NCI-H748 treated with DMSO at 0.1 percent for 48 hours (cell line): Measurements from ENCODE around the gene COL17A1.

Experiments used
- DNase-seq: peaks from one replicate; lab custom pipeline; 2025; lab: John Stamatoyannopoulos, UW

The COL17A1 gene

DNA sequence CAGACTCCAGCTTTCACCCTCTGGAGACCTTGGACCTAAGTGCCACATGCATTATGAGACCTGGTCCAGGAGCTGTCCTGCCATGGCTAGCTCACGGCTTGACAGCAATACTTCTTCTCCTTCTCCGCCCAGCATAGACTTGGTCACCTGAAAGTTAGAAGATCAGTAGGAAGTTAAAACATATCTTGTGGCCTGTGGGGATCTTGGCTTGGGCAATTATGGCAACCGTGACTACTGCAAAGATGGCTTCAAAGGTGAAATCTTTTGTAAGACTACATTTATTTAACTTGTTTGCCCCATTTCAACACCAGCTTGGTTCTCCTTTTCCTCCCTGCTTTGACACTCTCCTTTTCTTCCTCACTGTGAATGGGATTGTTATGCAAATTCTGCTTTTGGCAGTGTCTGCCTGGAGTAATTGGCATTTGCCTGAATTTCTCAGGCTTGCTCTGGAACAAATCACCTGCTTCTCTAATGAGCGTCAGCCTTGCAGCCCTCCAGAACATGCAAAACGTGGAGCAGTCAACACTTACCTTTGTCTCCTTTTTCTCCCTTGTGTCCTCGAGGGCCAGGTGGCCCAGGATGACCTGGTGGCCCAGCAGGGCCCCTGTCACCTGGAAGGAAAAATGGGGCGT, 53.4 kb downstream of the COL17A1 start:
- DNase-seq, result no peak

DNA sequence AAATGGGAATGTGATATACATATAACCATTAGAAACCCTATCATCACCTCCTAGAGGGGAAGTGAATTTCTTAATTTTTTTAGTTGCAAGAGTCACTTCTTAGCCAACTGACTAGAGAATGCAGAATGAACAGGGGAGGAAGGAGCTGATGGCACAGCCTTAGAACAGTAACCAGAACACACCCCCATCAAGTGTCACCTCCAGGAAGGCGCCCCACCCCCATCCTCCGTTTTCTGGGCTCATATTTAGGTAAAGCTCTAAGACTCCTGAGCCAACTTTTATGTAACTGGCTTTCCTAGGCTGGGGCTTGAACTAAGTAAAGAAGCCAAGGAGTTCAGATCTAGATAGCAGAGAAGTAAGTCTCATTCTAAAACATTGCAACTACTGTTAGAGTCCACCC, 54.0 kb downstream of the COL17A1 start:
- no peak for DNase-seq

DNA sequence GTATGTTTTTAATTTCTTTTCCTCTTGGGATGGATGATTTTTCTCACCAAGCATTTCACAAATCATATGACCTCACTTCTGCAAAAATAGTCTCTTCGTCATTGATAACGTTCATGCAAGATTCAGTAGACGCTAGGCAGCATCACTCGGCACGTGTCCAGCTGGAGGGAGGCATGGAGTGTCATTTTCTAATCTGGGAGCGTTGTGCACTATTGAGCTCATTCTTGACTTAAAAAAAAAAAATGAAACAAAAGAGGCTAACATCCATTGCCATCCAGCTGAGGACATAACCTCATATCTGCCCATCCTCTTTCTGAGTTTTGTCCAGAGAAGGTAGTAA, 56.2 kb downstream of the COL17A1 start:
- DNase-seq, result no peak

DNA sequence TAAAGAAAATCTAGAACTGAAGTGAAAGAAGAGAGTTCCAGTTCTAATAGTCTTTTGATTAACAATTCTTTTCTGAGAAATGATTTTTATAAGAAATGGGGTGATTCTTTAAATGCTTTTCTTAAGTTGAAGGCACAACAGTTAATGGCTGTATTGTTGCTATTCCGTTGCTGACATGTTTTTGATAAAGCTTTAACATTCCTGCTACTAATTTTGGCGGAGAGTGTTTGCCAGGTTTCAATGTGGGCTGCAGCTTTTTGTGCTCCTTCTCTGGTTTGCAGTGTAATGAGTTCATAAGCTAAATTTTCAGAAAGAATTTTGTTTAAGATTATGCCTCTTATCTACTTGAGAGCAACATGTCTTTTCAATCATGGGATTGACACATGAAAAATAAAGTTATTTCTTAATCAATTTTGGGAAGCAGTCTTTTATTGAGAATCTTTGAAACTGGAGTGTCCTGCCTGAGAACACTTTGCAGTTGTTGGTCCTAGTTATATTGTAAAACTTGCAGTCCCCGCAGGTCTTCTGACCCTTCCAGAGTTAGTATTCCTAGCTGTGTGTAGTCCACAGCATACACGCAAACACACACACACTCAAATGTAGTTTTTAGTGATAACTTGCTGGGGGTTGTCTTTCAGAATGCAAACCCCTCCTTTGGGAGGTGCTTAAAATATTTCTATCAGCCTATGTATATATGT, 56.7 kb downstream of the COL17A1 start:
- no peak for DNase-seq

DNA sequence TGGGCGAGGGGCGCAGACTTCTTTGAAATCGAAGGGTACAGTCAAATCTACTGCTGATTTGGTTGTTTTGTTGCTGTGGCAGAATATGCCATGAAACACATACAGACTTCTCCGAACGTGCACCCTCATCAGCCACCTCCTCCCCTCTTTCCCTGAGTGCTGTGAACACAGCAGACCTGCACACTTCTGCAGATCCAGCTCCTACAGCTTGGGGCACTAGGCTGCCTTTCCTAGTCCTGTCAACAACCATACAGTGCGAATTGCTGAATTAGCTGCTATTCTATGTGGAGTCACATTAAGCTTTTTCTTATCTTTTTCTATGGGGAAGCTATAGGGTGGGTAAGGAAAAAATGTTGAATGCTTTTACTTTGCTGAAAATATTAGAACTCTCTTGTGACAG, 57.5 kb downstream of the COL17A1 start:
- no peak for DNase-seq

DNA sequence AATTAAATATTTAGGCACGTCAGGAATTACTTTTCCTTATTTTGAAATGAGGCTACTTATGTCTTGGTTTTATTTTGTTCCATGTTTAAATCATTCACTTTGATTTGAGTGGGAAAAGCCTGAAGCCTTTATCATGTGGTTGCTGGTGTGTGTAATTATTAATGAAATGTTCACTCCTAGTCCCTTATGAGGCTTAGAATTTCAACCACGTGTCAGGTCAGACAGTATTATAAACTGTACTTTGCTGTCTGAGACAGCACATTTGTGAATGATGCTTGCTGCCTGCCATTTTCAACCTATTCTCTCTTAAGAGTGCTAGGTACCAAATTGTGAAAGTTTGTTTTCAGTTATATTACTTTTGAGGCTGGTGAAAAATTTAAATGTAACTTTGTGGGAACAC, 58.9 kb downstream of the COL17A1 start:
- DNase-seq, result no peak

DNA sequence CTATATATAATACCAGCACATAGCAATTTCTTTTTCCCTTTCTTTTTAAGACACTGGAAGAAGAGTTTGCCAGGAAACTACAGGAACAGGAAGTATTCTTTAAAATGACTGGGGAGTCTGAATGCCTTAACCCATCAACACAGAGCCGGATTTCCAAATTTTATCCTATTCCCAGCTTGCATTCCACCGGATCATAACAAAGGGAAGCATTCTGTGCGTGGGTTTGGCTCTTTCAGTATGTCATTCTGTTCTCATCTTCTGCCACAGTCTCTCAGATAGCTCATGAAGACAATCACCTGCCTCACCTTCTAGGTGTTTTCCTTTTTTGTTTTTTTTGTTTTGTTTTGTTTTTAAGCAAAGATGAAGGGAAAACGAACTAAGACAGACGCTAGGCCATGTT, 60.2 kb downstream of the COL17A1 start:
- DNase-seq, result no peak

DNA sequence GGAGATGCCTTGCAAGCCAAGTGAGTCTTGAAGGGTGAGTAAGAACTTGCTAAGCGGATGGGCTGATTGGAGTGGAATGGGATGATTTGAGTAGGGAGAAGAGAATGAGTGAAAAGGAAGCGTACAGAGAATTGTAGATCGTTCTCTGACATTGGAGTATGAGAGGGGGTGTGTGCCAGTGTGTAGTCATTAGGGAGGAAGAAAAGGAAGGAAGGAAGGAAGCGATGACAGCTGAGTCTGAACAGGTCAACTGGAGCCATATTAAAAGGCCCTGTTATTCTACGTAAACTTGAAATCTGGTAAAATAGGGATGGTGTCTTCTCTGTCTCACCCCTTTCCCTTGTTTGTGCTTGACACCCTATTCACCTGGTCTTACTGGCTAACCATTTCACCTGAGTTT, 63.7 kb downstream of the COL17A1 start:
- no peak for DNase-seq

DNA sequence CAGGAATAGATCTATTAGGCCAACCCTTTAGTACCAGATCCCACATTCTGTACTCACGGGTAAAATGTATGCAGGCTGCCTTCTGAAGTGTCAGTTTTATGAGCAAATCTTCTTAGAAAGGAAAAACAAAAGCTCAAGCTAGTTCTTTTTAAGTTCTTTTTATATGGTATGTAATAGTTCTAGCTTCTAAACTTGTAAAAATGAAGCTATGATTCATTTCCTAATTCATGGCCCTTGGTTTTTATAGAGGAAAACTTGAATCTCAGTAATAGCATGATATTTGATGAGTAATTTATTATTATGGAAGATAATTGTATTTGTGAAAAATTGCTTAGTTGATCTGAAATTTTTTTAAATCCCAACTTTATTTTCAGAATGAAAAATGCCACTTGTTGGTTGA, 64.4 kb downstream of the COL17A1 start:
- DNase-seq, result no peak

DNA sequence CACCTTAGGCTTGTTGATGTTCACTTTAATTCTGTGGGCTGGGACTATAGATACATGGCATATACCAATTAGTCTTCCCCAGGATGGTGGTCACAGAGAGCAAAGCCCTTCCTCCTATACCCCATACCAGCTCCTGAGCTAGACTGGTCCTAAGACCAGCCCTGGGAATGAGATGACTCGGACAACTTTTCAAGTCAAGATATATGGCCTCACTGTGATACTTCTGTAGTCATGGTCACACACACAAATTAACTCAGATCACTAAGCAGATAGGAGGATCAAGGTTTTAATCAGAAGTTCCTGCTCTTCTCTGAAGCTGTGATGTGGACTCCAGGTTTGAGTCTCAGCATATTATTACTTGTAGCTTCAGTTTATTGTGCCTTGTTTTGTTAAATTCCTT, 65.7 kb downstream of the COL17A1 start:
- no peak for DNase-seq

DNA sequence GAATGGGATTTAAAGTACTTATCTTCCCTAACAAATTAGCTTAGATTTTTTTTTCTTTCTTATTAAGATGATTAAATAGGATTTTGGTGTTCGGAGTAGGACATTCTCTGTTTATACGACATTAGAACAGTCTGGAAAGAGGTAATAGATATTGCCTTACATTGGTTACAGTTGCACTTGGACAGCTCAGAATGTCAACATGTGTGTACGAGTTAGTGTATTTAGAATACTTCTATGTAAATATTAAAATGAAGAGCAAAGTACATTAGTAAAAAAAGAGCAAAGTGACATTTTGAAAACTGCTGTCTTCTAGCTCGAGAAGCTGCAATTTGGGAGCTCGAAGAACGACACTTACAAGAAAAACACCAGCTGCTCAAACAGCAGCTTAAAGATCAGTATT, 67.2 kb downstream of the COL17A1 start:
- DNase-seq, result no peak

DNA sequence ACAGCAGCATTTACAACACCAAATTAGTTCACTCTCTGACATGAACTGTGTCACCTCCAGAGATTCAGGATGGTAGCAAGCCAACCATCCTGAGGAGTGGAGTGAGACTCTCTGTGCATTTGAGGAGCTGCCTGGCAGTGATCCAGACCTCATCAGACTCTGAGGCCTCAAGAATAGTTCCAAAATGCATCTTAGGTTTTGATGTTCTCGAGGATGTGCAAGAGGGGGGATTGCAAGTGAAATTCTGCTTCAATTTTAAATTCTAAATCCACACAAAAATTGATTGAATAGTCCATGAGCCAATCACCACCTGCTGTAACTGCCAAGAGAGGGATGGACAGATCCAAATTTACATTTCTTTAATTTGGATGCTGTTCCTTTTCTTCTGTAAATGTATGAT, 69.0 kb downstream of the COL17A1 start:
- DNase-seq, result no peak

DNA sequence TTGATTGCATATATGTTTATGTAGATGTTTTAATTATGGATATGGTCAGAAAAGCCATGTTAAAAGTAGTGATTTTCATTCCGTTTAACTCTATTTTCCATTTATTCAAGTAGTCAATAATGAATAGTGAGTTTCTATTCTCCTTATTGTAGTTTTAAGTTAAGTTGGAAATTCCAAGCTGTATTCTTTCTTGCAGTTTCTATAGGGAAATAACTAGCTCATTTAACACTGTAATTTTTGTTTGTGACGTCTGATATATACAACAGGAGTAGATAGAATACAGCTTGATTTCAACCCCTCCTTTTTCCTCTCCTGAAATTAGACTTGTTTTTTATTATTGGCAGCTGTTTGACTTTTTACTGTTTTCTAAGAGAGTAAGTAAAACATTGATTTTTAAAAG, 71.5 kb downstream of the COL17A1 start:
- no peak for DNase-seq

DNA sequence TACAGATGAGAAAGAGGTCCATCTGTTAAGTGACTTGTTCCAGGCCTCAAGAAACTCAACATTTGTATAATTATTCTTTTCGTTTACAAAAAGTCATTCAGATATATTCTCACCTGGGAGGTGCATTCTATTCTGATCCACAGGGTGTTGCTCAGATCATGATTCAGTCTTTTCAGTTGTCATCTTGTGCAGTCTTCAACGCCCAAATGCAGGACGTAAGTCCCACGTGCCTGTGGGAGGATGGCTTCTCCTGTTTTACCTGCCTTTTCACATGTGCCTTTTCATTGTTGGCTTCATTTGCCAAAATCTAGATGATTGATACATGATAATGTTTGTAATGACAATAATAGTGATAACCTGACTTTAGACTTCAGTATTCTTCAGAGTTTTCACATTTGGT, 72.2 kb downstream of the COL17A1 start:
- no peak for DNase-seq

DNA sequence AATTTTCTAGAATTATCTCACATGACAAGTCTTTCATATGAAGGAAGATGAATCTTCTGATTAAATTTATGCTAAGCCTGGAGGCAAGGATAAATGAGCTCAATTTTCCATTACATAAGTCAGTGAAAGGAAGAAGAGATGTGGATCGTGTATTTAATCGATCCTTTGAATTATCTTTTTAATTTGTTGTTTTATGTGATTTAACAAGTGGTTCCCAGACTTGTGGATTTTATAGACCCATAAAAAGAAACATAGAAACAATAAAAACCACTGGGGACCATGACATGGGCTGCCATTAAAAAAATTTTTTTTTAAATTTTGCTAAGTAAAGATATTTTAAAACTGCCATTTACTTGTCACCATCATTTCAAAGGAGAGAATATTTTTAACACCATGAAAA, 73.8 kb downstream of the COL17A1 start:
- DNase-seq, result no peak

DNA sequence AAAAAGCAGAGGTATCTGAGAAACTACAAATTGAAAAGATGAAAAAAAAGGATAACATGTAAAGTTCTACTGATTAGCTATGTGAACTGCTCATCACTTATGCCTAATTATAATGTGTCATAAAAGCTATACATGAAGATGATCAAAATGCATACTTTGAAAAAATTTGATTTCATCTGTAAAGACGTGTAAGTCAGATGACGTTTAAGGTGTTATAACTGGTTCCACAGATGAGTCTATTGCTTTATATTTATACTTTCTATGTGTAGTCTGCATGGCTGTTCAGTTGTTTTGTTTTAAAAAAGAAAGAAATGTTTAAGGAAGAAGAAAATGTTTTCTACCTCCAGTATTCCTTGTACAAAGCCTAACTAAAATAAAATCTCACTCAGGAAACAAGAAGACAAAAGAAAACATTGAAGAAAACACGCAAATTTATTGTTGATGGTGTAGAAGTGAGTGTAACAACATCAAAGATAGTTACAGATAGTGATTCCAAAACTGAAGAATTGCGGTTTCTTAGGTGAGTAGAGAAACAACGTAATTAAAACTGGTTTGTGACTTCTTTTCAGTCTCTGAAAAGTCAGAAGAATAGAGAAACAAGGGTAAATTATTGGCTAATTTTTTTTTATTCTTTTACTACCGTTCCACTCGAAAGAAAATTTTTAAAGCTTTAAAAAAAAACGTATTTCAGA, 80.4 kb downstream of the COL17A1 start:
- no peak for DNase-seq

DNA sequence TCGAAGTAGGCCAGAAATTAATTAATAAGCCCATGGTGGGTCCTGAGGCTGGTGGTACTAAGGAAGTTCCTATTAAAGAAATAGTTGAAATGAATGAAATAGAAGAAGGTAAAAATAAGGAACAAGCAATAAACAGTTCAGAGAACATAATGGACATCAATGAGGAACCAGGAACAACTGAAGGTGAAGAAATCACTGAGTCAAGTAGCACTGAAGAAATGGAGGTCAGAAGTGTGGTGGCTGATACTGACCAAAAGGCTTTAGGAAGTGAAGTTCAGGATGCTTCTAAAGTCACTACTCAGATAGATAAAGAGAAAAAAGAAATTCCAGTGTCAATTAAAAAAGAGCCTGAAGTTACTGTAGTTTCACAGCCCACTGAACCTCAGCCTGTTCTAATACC, 82.8 kb downstream of the COL17A1 start:
- no peak for DNase-seq

DNA sequence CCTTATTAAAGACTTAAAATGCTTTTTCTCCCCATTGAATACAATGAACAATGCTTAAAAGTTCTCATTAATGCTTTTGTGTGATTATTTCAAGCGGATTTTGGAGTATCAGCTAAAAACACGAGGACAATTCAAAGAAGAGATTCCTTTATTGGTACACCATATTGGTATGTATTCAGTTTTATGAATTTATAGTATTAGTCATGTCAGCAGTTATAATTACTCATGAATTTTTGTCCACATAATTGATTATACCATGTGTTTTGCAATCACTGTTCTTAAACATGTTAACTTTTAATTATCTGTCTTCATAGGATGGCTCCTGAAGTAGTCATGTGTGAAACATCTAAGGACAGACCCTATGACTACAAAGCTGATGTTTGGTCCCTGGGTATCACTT, 86.9 kb downstream of the COL17A1 start:
- DNase-seq, result no peak

DNA sequence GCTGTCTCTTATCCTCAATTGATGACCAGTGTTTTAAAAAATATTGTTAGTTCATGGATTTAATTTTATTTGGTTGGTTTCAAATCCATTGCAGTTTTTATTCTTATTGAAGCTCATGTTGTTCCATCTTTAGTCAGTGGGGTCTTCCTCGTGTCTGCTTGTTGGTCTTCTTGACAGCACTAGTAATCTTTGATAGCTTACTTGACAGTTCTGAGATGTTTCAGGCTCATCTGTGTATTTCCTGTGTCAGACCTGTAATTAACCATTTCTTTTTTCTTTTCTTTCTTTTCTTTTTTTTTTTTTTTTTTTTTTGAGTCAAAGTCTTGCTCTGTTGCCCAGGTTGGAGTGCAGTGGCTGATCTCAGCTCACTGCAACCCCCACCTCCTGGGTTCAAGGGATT, 90.5 kb downstream of the COL17A1 start:
- no peak for DNase-seq

DNA sequence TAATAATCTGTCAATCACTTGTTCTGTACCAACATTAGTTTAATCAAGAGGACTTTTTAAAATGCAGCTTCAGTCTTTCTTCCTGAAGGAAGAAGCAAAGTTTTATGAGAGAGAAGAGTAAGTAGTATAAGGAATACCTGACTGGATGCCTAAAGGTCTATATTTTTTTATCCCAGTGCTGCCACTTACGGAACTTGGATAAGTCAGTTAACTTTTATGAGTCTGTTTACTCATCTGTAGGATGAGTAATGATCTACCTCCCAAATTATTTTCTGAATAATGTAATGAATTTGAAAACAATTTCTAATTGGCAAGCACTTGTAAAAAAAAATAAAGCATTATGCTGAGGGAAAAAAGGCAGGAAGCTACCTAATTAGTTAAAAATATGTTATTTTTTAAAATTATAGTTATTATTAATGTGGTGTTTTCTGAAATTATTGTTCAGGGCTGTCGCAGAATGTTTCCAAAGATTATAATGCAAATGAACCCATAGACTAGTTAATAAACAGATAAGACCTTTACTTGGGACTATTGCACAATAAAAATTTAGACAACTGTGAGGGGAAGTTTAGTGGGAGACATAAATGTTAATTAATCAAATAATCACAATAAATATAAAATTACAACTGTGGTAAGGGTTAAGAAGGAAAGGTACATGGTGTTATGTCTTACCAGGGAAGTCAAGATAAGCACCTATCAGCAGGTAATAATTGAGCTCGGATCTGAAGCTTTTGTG, 94.1 kb downstream of the COL17A1 start:
- DNase-seq, result no peak

DNA sequence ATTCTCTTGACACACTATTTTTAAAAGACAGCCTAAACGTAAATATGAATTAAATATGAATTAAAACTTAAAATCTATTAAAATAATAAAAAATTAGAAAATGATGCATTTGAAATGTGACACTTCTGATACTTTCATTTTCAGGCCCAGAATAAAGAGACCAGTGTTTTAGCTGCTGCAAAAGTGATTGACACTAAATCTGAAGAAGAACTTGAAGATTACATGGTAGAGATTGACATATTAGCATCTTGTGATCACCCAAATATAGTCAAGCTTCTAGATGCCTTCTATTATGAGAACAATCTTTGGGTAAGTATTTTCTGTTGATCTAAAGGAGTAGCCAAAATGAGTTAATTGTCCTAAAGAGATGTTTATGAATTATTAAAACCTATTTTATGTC, 95.1 kb downstream of the COL17A1 start:
- DNase-seq, result no peak

DNA sequence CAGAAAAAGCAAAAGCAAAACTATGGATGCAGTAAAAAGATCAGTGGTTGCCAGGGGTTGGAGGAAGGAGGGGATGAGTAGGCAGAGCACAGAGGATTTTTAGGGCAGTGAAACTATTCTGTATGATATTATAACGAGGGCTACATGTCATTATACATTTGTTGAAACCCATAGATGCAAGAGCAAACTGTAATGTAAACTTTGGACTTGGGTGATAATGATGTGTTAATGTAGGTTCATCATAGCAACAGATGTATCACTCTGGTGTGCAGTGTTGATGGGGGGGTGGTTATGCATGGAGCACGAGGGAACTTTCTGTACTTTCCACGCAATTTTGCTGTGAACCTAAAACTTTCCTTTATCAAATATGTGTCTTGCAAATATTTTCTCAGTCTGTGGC, 95.6 kb downstream of the COL17A1 start:
- no peak for DNase-seq

DNA sequence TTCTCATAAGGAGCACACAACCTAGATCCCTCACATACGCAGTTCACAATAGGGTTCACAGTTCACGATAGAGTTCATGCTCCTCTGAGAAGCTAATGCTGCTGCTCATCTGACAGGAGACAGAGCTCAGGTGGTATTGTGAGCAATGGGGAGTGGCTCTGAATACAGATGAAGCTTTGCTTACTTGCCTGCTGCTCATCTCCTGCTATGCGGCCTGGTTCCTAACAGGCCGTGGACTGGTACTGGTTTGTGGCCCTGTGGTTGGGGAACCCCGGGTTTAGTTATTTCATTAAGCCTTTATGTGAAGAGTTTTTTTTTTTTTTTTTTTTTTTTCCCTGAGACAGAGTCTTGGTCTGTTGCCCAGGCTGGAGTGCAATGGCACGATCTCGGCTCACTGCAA, 99.3 kb downstream of the COL17A1 start:
- no peak for DNase-seq
